Upper lobe of left lung (tissue), 4 donors: ENCODE data around the gene SAMD4B.

Experiments used
- EP300 ChIP-seq, 4 donors: sonication (generic); formaldehyde crosslinking; IDR thresholded peaks; one replicate each; pipeline ENCODE4 v1.5.1; 2017; ENCODE audit warnings: antibody characterized with exemption in 4 of 4, control low read depth in 2 of 4
- POLR2A ChIP-seq, 4 donors: fragments of 450-650 bp; IDR thresholded peaks; one replicate each; pipeline ENCODE4 v1.5.1; 2016 to 2017; ENCODE audit warnings: antibody characterized with exemption in 4 of 4, mild to moderate bottlenecking in 2 of 4
- POLR2AphosphoS5 ChIP-seq, 2 donors: sonication (generic); formaldehyde crosslinking; IDR thresholded peaks; one replicate each; pipeline ENCODE4 v1.5.1; 2017; ENCODE audit warnings: antibody characterized with exemption in 2 of 2
- TF ChIP-seq, protein P1 (sequence below), 6 experiments: fragments of 450-650 bp in 4 of 6; fragments of 200-600 bp in 2 of 6; sonication (generic) in 2 of 6; IDR thresholded peaks; one replicate each; pipeline ENCODE4 v1.5.1; 2016 to 2019; ENCODE audit warnings: antibody characterized with exemption in 6 of 6

DNA sequence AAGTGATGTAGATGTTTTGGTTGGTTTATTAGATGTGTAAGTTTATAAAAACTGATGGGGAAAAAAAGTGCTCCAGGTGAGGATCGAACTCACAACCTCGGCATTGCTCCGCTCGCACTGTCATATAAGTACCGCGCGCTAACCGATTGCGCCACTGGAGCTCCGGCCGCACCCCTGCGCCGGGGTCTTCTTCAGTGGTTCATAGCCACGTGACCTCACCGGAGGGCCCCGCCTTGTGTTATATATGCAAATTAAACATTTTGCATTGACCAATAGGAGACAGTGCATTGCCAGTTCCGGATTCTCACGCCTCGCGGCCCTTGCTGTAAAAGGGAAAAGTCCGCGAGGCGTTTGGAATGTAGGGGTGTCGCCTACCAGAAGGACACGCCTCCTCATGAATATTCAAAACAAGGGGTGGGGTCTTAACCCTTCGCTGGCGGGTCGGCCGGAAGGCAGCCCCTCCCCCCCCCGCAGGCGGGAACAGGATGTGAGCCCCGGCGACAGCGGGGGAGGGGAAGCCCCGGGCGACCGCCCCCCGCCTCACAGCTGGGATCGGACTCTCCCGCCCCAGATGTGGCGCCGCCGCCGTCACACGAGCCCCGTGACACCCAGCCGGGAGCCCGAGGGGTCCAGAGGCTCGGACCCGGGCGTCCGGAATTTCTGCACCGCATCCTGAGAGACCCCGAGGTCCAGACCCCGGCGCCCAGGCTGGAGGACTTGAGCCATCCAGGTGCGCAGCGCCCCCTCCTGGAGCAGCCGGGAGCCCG is 70.1 kb downstream of the SAMD4B start, which contains the start of gene PLEKHG2:
- TF ChIP-seq, protein P1, sequence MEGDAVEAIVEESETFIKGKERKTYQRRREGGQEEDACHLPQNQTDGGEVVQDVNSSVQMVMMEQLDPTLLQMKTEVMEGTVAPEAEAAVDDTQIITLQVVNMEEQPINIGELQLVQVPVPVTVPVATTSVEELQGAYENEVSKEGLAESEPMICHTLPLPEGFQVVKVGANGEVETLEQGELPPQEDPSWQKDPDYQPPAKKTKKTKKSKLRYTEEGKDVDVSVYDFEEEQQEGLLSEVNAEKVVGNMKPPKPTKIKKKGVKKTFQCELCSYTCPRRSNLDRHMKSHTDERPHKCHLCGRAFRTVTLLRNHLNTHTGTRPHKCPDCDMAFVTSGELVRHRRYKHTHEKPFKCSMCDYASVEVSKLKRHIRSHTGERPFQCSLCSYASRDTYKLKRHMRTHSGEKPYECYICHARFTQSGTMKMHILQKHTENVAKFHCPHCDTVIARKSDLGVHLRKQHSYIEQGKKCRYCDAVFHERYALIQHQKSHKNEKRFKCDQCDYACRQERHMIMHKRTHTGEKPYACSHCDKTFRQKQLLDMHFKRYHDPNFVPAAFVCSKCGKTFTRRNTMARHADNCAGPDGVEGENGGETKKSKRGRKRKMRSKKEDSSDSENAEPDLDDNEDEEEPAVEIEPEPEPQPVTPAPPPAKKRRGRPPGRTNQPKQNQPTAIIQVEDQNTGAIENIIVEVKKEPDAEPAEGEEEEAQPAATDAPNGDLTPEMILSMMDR (IDR thresholded peaks at IDR 0.05) = peak; percentile 79 to 94 (median 91)
- TF ChIP-seq POLR2AphosphoS5 (IDR thresholded peaks at IDR 0.05) (peak; percentile 89 to 99), EP300 (IDR thresholded peaks at IDR 0.05) (peak in 1 of 4 donors; percentile 57), POLR2A (IDR thresholded peaks at IDR 0.05) (peak; percentile 61 to 100 (median 88))
